Embryonic facial prominence (tissue), 1 donor: ENCODE results near the gene PDE6B.
"Not testable (repeated sequence)": the region's sequence is repeated elsewhere in the genome, so short reads cannot be mapped to it uniquely, and the experiment has no call there.

Experiments used
- DNase-seq: peaks from one replicate; pipeline ENCODE4 v3.0.0-alpha.2; 2016; ENCODE audit errors: extremely low spot score

The PDE6B gene

DNA sequence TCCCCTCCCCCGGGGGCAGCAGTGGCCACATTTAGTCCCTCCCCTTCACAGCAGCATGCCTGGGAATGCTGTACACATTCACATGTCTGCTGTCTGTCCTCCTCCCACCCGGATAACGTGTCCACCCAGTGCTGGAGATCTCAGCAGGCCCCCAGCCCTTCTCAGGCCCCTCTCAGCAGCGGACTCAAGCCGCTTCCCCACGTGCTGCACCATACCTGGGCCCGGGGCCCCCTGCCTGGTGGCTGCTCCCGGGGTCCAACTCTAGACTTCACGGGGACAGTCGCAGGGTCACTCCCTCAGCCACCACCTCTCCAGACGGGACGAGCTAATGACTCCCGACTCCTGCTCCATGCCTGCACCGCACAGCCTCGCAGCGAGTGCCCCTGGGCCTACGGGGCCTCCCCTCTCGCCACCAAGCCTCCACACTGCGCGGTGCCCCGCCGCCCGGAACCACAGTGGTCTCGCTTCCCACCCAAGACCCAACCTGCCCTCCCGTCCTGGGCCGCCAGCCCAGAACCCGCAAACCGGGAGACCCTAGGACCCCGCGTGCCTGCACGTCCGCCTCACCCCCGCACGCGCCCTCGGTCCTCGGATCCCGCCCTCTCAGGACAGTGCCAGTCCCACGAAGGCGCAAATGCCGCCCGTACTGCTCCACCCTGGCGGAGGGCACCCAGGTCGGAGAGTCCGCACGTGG, 79.0 kb downstream of the PDE6B start:
- DNase-seq, result no peak

DNA sequence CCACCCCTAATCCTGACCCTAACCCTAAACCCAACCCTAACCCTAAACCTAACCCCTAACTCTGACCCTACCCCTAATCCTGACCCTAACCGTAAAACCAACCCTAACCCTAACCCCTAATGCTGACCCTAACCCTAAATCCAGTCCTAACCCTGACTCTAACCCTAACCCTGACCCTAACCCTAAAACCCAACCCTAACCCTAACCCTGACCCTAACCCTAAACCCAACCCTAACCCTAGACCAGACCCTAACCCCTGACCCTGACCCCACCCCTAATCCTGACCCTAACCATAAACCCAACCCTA, 79.6 kb downstream of the PDE6B start:
- DNase-seq, result no peak

DNA sequence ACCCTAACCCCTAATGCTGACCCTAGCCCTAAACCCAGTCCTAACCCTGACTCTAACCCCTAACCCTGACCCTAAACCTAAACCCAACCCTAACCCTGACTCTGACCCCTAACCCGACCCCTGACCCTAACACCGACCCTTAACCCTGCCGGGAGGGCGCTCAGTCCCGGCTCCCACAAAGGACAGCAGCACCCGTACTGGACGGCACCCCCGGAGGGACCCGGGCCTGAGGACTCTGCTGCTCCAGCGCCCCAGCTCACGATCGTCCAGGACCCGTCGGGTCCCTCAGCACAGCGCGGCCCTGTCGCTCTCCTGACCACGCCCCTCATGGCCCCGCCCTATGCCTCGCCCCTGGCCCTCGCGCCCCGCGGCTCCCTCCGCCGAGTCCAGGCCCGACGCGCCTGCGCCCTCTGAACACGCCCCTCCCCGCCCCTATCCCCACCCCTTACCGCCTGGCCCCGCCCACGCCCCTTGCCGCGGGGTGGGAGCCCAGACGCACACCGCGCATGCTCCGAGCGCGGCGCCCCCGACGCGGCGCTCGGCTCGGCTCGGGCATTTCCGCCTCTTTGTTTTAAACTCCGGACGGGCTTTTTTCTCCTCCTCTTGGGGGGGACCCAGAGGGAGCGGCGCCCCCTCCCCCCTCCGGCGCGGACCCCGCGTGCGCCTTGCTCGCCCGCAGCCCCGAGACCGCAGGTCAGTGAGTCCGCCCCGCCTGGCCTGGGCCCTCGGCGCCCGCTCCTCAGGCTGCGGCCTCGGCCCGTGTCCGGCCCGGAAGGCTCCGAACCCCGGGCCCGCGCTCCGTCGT, 80.1 kb downstream of the PDE6B start, which contains the start of gene PCGF3:
PCGF3 (plus strand) TSS at position 555 of the 805 bp plus-strand sequence. CDS start 27,849 bp downstream, outside the sequence.
- peak; percentile 92 for DNase-seq

DNA sequence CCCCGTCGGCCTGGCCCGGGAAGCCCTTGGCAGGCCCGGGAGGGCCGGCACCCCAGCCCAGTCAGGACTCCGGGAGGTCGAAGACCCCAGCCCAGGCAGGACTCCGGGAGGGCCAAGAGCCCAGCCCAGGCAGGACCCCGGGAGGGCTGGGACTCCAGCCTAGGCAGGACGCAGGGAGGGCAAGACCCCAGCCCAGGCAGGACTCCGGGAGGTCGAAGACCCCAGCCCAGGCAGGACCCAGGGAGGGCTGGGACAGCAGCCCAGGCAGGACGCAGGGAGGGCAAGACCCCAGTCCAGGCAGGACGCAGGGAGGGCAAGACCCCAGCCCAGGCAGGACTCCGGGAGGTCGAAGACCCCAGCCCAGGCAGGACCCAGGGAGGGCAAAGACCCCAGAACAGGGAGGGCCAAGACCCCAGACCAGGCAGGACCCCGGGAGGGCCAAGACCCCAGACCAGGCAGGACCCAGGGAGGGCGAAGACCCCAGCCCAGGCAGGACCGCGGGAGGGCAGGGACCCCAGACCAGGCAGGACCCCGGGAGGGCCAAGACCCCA, 80.8 kb downstream of the PDE6B start:
- DNase-seq, result not testable (repeated sequence)

DNA sequence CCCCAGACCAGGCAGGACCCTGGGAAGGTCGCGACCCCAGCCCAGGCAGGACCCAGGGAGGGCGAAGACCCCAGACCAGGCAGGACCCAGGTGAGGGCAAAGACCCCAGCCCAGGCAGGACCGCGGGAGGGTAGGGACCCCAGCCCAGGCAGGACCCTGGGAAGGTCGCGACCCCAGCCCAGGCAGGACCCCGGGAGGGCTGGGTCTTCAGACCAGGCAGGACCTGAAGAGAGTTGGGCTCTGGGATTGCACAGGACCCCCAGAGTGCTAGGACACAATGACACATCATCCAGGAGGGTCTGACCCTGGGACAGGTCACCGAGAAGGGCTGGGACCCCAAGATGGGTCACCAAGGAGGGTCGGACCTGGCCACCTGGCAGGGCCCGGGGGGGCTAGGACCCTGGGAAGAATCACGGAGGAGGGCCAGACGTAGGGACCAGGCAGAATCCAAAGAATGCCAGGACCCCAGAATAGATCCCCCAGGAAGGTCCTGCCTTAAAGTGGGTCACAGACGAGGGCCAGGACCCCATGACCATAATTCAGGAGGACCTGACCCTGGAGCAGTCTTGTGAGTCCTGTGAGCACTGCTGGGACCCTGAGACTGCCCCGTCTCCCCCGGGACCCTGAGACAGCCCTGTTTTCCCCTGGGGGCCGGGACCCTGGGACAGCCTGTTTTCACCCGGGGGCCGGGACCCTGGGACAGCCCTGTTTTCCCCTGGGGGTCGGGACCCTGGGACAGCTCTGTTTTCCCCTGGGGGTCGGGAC, 81.6 kb downstream of the PDE6B start:
- DNase-seq, result no peak

DNA sequence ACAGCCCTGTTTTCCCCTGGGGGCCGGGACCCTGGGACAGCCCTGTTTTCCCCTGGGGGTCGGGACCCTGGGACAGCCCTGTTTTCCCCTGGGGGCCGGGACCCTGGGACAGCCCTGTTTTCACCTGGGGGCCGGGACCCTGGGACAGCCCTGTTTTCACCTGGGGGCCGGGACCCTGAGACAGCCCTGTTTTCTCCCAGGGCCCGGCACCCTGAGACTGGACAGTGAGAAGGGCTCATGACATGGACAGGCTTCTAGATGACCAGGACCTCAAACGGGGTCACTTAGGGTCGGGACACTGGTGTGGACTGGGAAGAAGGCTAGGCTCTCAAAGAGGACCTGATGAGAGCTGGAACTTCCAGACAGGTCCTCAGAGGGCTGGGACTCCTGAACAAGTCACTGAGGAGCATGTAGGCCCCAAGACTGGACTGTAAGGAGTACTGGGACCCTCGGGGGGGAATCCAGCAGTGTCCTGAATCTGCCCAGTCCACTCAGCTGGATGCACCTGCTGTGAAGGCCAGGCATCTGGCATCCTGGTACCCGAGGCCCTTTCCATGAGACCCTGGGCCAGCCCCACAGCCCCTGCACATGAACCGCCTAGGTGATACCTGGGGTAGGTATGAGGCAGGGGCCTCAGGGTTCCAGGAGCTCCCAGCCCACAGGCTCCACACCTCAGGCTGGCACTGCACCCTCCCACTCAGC, 82.7 kb downstream of the PDE6B start:
- DNase-seq, result no peak

DNA sequence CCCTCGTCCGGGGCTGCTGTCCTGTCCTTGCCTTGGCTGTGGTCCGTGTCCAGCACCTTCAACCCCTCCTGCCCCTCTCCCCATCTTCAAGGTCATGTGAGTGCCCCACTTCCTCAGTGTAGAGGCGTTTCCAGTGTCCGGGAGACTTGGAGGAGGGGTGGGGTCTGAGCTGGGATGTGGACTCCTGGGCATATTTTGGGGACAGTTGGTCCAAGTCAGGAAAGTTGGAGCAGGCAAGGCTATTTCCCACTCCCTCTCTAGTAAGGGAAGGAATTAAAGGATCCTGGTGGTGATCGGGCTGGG, 83.2 kb downstream of the PDE6B start:
- DNase-seq, result no peak

DNA sequence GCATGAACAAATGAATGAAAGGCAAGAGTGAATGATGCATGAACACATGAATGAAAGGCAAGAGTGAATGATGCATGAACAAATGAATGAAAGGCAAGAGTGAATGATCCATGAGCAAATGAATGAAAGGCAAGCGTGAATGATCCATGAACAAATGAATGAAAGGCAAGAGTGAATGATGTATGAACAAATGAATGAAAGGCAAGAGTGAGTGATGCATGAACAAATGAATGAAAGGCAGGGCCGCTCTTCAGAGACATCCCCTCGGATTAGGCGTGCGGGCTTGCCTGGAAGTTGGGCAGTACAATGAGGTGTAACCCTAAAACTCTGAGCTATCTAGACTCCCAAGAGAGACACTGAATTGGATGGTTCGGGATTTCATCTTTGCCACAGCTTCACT, 84.0 kb downstream of the PDE6B start:
- DNase-seq, result no peak

DNA sequence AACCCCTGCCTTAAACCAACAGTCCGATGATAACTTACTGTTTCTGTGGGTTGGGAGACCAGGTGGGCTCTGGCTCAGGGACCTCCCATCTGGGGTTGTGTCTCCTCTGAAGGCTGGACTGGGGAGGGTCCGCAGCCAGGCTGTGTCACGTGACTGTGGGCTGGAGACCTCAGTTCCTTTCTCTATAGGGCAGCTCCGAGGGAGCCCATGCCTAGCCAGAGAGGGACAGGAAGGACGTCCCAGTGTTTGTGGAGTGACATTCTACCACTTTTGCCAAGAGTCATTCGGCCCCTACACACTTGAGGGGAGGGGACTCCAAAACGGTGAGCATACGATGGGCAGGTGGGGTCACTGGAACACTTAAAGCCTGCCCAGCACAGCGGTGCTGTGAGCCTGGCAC, 84.7 kb downstream of the PDE6B start:
- no peak for DNase-seq

DNA sequence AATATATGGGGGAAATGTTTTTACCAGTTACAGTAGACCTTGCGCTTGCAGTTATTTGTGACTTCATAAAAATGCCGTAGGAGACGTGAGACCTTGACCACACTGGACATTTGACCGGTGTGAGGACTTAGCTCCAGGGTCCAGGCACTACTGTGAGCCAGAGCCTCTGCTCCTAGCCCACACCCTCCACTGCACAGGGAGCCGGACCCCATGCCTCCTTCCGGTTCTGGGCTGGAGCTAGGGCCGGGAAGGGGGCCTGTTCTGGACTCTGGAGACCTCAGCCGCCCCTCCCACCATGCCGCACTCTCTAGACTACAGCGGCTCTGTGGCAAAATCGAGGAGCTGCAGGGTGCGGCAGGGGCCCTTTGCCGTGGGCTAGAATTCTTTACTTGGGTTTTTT, 85.5 kb downstream of the PDE6B start:
- no peak for DNase-seq

DNA sequence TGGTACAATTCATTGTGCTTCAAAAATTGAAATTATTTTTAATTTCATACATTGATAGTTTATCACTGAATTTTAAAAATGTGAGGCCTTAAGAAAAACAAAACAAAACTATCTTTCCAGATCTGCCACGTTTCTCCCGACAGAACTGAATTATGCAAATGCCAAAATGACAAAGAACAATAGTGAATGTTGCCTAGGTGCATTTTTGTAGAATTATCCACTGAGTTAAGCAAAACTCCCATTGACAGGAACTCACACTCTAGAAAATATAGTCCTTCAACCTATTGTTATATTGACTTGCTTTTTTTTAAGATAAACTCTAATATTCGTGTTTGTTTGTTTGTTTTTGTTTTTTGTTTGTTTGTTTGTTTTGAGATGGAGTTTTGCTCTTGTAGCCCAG, 86.7 kb downstream of the PDE6B start:
- DNase-seq, result no peak

DNA sequence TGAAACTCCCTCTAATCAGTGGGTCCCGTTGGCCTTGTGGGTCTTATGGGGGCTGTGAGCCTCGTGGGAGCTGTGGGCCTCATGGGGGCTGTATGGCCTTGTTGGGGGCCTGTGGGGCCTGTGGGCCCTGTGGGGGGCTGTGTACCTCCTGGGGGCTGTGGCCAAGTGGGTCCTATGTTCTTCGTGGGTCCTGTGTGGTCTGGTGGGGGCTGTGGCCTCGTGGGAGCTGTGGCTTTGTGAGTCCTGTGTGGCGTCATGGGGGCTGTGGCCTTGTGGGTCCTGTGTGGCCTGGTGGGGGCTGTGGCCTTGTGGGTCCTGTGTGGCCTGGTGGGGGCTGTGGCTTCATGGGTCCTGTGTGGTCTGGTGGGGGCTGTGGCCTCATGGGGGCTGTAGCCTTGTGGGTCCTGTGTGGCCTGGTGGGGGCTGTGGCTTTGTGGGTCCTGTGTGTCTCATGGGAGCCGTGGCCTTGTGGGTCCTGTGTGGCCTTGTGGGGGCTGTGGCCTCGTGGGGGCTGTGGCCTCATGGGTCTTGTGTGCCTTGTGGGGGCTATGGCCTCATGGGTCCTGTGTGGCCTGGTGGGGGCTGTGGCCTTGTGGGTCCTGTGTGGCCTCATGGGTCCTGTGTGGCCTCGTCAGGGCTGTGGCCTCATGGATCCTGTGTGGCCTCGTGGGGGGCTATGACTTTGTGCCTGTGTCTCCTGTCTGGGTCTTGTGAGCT, 87.7 kb downstream of the PDE6B start:
- no peak for DNase-seq

DNA sequence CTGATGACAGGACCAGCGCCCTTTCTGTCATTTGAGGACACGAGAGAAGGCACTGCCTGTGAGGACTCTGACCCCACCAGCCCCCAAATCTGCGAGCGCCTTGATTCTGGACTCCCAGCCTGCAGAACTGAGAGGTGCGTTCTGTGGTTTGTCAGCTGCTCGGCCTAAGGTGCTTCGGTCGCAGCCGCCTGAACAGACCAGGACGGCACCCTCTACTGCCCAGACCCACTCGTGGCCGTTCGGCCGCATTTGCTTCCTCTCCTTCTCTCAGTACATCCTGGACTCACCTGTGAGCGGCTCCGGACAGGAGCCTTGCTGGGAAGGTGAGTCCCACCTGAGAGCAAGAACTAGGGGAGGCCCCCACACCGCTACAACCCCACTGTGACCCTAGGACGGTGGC, 88.7 kb downstream of the PDE6B start:
- no peak for DNase-seq

DNA sequence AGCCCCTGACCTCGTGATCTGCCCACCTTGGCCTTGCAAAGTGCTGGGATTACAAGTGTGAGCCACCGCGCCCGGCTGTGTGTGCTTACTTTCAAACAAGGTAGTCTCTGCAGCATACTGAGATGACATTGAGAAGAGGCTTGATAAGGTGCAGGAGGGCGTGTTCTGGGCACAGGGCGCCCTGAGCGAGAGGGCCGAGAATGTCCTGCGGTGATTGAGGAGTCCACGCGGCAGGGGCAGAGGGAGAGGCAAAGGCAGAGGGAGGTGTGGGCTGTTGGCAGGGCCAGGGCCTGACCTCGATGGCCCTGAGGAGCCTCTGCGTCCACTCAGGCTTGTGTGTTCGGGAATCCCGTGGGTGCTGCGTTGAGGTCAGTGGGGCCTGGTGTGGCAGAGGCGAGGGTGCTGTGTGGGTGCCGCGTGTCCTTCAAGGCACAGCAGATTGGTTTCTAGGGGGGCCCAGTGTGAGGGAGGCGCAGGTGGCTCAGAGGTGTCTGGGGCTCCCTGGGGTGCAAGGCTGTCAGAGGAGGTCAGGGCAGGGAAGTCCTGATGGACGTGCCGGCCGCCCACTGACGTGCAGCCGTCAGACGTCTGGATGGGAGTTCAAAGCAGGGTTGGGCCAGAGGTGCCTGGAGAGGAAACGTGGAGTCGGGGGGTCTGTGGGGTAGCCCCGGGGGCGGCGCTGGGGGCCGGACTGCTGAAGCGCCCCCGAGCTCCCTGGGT, 92.4 kb downstream of the PDE6B start:
- no peak for DNase-seq

DNA sequence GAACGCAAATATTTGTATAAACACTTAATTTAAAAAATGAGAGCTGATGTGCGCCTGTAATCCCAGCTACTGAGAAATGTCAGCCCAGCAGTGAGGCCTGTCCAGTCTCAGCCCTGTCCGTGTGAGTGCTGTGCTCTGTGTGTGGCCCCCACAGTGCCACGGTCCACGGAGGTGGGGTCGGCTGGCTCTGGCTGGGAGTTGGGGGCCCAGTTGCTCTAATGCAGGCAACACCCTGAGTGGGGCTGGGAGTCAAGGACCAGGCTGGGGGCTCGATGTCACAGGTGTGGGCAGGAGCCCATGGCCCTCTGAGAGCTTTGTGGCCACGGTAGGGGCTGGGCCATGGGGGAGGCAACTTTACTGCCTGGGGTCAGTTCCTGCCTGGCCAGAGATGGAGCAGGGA, 93.1 kb downstream of the PDE6B start:
- DNase-seq, result no peak
